CD4-positive, alpha-beta T cell treated with Interleukin-17A for 4 hours (primary cell): ENCODE results near the gene SH2D1A.
A peak's percentile ranks its signal among the peaks of the same experiment; 100 is the strongest.
"Not testable (repeated sequence)": the region's sequence is repeated elsewhere in the genome, so short reads cannot be mapped to it uniquely, and the experiment has no call there.

Experiments
- DNase-seq: peaks from one replicate; pipeline ENCODE4 v3.0.0-alpha.2; 2020; ENCODE audit warnings: mixed read lengths

Gene SH2D1A

DNA sequence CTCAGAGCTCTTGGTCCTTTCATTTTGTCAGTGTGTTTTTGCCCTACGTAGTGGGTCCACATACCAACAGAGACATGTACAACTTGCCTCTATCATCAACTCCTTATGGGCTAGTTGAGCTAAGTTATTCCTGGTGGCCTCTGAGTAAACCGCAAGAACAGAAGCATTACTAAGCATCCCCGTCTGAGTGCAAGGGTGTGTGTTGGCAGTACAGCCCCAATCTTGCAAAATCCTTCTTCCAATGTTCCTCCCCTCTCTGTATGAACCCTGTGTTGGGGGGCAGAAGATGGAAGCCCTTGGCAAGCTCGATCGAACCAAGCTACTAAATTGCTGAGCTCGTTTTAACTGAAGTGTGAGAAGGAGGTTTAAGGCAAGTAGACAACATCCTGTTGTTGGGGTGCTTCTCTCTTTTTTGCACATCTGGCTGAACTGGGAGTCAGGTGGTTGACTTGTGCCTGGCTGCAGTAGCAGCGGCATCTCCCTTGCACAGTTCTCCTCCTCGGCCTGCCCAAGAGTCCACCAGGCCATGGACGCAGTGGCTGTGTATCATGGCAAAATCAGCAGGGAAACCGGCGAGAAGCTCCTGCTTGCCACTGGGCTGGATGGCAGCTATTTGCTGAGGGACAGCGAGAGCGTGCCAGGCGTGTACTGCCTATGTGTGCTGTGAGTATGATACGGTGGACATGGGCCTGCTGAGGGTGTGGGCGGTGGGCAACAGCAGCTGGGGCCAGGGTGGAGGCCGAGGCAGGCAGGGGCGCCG is at the start of gene SH2D1A:
SH2D1A (plus strand) TSS at position 447 of the 760 bp plus-strand sequence; CDS start at position 527, 80 bp downstream.
- peak; percentile 48 for DNase-seq

DNA sequence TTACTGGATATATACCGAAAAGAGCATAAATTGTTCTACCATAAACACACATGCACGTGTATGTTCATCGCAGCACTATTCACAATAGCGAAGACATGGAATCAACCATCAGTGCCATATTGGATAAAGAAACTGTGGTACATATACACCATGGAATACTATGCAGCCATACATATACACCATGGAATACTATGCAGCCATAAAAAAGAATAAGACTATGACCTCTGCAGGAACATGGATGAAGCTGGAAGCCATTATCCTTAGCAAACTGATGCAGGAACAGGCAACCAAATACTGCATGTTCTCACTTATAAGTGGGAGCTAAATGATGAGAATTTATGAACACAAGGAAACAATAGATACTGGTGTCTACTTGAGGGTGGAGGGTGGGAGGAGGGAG is 47.0 kb upstream of the SH2D1A start:
- DNase-seq, result not testable (repeated sequence)

DNA sequence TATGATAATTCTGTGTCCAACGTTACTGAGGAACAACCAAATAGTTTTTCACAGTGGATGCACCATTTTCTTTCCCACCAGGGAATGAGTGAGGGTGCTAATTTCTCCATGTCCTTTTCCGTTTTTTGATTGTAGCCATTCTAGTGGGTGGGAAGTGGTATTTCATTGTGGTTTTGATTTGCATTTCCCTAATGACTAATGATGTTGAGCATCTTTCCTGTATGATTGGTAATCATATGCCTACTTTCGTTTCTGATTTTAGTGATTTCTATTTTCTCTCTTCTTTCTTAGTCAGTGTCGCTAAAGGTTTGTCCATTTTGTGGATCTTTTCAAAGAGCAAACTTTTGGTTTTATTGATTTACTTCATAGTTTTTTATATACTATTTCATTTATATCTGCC is 46.0 kb upstream of the SH2D1A start:
- no peak for DNase-seq

DNA sequence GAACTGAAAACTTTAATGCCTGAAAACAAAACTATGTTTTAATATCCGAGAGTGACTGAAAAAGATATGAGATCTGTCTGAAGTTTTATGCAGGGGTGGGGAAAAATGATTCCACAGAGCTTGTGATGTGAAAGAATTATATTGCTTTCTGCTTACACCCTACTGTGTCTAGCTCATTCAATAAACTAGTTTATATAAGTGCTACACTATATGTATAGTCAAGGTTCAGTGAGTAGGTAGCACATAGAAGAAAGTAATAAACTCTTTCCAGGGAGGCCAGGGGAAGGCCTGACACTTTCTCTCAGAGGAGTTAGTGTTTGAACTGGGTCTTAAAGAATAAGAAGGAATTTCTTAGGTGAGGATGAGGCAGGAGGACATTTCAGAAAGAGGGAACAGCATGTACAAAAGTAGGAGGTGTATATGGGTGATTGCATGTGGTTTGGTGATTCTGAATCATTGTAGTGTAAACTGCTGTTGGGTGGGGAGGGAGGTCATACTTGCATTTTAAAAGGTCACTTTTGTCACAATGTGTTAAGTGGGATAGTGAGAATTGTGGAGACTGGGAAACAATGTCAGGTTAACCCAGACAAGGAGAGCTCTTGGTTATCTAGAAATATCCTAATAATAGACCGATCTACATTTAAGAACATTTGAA is 39.0 kb upstream of the SH2D1A start:
- DNase-seq, result no peak

DNA sequence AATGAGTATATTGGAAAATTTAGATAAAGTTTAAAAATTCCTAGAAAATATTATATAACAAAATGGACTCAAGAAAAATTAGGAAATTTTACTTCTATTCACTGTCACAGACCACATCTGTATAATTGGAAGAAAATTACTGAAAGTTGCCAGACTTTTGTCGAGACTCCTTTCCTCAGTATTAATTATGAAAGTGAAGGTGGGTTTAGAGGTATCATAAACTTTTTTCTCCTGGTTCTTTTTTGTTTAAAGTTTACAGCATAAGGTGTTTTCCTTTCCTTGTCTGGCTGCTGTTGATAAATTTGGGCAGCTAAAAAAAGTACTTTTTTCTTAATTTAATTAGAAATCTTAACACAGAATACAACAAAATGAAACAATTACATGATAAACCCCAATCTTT is 20.6 kb upstream of the SH2D1A start:
- DNase-seq, result no peak

DNA sequence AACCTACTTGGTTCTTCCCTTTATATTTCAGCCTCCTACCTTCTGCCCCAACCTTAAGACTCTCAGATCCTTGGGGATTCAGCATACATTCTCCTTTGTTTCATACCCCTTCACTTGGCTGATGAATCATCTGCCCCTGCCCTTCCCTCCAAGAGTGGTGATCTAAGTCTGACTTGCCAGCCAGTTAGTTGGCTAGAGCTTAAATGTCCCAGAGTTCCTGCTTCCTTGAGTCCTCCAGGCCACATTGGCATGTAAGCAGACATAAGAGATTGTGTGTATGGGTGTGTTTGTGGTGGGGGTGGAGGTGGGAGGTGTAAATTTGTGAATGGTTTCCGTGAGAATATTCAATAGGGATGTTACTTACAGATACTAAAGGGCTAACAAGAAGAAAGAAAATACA is 17.6 kb upstream of the SH2D1A start:
- DNase-seq, result no peak

DNA sequence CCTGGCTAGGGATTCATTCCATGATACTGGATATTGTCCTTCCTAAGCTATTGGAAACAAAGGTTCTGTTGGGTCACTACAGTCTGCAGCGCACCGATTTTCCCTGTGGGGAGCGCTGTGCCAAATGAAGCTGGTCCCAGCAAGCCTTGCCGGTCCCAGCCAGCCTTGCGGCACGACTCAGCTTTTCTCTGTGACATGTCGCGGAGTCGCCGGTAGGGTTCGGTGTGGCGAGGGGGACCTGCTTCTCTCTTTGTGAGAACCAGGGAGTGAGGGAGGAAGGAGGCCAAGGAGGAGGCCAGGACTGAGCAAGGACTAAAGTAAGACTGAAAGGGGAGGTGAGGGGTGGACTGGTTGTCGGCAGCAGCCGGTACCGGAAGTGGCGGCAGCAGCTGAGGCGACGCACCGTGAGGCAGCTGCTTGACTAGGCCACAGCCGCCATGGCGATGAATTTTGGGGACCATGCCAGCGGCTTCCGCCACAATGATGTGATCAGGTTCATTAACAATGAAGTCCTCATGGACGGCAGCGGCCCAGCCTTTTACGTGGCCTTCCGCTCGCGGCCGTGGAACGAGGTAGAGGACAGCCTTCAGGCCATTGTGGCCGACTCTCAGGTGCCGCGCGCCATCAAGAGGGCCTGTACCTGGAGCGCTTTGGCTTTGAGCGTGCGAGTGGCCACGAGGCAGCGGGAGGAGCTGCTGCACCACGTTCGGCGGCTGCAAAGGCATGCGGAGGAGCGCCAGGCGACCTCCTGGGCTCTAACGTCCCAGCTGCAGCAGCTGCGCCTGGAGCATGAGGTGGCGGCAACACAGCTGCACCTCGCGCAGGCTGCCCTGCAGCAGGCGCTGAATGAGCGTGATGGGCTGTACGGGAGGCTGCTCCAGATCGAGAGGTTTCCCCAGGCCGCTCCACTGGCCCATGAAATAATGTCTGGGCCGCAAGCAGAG is 13.6 kb upstream of the SH2D1A start, which contains the start of gene TEX13D:
TEX13D (plus strand) TSS at position 180 of the 944 bp plus-strand sequence; CDS start at position 438, 258 bp downstream.
- DNase-seq, result no peak

DNA sequence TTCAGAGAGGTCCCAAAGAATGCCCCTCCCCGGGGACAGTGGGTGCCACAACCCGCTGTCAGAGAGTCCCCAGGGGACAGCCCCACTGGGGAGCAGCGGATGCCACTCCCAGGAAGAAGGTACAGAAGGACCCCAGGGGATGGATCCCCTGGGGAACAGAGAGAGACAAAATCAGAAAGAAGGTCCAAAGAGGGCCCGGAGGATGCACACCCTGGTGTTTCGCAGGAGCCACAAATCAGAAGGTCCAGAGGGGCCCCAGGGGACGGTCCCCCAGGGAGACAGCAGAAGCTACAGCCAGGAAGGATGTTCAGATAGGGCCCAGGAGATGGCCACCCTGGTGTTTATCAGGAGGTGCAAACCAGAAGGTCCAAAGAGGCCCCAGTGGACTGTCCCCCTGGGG is 12.5 kb upstream of the SH2D1A start:
- DNase-seq, result no peak

DNA sequence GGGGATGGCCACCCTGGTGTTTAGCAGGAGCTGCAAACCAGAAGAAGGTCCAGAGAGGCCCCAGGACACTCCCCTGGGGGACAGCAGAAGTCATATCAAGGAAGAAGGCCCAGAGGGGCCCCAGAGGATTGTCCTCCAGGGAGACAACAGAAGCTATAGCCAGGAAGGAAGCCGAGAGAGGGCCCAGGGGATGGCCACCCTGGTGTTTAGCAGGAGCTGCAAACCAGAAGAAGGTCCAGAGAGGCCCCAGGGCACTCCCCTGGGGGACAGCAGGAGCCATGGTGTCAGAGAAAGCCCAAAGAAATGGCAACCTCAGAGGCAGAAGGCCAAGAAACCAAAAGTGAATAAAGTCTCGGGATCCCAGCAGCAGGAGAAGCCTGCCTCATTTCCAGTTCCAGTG is 11.8 kb upstream of the SH2D1A start:
- DNase-seq, result not testable (repeated sequence)

DNA sequence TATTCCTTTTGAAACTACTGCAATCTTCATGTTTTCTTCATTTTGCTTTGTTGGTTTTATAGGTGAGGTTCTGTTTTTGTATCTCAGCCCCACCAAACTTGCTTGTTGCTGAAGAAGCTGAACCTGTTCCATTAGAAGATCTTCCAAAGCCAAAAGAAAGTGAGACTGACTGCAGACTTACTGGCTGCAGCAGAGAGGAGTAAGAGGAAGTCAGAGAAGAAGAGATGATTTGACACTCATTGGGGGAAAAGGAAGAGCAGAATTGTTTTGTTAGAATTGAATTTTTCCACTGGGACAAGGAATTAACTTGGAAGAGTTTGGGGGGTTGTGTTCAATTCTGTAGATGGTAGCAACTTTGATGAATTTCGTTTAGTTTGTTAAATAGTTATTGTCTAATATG is 10.8 kb upstream of the SH2D1A start:
- DNase-seq, result no peak

DNA sequence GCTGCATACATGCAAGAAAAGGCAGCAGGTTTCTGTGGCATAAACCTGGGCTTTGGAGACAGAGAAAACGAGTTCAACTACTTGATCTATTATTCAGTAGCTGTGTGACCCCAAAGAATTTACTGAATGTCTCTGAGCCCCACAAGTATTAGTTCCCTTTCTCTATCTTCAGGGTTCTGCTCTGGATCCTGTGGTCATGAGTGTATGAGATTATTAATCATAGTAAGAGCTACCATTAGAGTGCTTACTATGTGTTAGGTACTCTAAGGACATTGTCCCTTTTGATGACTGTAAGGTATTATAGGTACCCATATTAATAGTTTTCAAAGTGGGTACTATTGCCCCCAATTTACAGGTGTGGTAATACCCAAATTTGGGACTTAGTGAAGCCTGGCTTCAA is 8.4 kb upstream of the SH2D1A start:
- no peak for DNase-seq

DNA sequence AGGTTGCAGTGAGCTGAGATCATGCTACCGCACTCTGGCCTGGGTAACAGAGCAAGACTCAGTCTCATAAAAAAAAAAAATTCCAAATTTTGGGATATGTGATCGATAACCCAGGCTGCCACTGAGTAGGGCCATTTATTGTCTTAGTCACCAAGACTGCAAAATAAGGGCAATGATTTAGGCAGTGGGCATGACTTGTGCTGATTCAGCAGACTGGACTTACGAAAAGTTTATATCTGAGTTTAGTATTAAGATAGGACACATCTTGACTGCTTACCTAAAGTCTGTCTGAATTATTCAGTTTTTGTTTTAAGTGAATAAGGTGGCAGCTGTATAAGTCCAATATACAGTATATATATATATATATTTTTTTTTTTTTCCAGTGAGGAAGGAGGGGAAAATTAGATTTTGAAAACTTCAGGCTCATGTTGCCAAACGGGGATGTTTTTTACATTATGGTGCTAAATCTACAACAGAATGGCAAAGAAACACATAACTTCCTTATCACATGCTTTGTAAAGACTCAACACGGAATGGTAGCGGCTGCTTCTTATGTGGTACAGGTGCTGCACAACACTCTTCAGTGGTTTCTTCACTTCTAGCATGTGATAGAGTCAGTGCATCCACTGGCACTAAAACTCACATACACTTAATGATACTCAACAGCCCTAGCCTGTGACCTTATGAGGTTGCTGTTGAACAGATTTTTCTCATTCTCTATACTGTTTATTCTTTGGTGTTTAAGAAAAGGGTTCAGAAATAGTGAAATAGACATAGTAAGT is 7.4 kb upstream of the SH2D1A start:
- peak; percentile 54 for DNase-seq

DNA sequence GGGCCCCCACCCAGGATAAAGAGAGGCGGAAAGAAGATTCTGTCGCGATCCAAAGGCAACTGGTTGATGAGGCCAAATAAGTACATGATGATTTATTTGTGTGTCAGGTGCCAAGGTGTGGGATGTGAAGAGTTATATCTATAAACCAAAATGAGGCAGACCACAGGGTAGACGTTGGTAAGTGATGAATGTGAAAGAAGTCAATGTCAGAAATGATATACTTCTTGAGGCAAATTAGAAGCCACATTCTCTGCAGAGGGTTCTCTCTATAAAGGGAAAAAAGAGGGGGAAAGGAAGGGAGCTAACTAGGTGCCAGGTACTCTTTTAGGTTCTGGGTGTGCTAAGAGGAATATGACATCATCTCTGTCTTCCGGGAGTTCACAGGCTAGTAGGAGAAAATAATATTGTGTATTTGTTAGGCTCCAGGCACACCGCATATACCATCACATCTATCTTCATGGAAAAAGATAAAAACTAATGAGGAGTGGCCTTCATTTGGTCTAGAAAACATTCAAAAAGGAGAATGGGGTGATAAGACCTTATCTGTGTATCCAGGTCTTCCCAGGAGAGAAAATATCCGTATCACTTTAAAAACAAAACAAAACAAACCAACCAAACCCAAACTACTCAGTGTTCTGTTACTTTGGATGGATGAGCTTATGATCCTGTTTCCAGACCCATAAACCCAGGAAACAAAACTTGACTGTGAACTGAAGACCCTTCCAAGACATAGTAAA is 4.8 kb upstream of the SH2D1A start:
- no peak for DNase-seq

DNA sequence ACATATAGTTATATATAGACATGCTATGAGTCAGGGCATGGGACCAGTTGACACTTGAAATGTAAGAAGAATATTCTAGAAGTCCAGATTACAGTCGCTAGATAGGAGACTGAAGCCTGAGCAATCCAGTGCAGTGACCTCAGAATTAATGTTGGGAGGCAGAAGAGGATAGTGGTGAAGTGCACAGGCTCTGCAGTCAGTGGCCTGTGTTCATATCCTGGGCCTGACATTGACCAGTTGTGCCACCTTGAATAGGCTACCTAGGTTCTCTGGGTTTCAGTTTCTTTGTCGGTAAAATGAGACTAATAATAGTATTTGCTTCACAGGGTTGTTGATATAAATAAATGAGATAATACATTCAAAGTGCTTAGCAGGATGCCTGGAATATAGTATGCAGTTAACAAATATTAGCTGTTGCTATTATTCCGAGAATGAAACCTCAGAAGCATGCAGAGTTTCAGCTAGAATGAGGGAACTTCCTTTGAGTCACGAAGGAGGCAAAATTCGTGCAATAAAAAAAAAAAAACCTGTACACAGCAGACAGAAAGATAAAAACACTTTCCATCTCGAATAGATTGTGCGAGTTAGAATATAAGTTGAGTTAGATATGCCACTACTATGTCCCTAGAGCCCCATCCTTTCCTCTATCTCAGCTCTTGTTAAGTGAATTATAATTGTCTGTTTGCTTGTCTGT is 4.0 kb upstream of the SH2D1A start:
- no peak for DNase-seq

DNA sequence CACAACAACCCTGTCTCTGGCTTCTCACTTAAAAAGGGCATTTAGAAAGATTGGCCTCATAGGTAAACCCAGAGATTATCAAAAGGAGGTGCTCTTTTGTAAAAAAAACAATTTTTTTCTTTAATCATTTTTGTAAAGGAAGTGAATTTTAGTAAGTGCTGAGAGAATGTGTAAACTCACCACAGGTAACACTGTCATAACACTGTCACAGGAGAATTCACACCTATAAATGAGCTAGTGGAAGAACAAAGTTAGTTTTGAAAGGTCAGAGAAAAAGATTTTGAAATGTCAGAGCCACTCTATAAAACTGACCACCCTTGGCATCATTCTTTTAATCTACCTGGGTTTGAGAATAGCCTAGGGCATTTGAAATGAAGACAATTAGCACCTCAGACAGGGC is 3.3 kb upstream of the SH2D1A start:
- DNase-seq, result no peak

DNA sequence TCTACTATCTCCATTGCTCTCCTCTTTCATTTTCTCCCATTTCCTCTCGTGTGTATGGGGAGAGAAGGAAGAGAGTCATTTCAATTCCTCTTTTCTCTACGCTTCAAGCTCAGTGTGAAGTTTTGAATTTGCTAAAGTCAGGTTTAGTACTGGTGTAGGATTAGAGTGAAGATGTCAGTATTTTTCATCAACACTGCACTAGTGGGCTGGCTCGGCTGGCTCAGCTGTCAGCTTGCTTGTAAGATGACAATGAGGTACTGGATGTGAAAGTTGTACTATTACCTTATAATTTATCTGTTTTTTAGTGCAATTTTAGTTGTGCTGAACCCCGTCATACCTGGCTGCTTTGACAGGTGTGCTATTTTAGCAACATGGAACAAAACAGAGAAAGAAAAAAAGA is 2.1 kb upstream of the SH2D1A start:
- DNase-seq, result no peak

DNA sequence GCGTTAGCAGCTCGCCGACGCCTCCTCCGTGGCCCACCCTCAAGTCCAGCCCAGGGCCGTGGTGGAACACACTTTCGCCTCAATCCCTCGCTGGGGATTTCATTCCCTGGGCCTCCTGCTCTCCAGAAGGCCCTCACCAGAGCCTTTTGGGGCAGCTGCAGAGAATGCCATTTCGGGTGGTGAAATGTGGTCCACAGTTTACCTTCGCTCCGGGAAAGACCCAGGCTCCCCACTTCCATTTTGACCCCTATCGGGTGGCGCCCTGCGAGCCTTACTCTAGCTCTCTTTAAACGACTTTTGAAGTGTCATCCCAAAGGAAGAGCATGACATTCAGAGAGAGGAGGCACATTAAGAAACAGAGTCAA is 496 bp downstream of the SH2D1A start:
- DNase-seq, result no peak

DNA sequence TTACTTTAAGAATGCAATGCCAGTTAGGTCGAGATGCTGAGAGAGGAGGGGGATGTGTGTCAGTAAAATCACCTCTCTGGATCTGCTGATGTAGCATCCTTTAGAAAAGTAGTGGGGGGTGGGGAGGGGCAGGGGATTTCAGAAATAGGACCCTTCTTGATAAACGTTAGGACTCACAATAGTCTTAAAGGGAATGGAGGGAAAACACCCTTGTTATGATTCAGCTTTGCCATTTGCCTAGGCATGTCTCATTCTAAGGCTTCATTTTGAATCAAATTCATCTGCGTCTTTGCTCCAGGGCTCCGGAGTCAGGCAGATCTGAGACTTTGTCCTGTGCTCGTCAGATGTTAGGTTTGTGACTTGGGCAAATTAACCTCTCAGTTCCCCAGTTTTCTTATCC is 879 bp downstream of the SH2D1A start:
- DNase-seq, result peak; percentile 40

DNA sequence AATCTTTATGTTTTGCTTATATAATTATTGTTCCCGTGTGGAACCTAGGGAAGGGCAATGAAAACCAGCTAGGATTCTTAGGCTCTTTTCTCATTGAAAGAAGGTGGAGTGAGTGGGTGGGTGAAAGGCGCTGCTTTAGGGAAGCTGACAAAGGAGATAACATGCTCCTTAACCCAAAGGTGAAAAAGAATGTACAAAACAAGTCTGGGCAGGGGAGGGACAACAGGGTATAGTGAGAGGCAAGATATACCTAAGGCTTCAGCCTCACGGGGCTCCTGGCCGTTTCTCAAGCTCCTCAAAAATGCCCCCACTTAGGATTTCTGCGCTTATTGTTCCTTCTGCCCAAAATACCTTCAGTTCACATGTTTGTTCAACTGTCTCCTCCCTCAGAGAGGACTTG is 1.8 kb downstream of the SH2D1A start:
- peak; percentile 13 for DNase-seq

DNA sequence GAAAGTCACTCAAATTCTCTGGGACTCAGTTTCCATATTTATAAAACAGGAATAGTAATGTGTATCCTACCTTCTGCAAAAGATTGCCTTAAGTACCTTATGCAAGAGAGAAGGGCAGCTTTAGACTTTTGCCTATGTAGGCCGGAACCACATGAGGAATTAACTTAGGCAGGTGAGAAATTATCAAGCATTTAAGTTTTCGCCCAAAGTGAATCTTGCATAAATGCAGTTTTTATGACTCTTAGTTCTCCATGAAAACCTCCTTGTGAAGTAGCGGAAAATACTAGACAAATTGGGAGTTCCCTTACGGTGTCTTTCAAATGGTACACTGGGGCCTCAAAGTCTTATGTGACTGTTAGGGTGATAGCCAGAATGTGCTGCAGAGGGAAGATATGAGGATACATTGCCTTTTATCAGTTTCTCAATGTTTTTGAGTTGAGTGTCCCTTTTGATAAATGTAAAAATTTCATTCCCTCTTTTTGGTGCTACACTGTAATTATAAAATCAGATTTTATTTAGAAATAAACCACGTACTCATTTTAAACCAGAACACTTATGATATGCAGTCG is 2.6 kb downstream of the SH2D1A start:
- no peak for DNase-seq

DNA sequence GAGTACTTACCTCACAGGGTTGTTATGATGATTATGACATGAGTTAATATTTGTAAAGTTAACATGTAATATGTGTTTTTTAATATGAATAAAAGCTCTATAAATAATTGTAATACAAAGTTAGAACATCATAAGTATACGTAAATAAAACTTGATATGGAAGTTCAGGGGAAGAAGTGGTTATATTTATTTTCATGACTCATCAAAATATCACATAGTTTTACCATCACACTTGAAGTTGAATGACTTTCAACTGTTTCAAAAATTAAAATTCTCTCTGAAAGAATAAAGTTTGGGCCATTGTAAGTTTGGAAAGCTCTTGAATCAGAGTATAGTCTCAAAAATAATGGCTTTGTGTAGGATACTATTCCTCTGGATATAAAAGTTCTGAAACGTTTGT is 8.3 kb downstream of the SH2D1A start:
- no peak for DNase-seq
